Tibial nerve (tissue), 4 donors: ENCODE measurements around the gene SCD. TPM values are rescaled to one million over a fixed set of nuclear protein-coding genes. Genes with fewer than 3 reads are reported as not detected.
A peak's percentile ranks its signal among the peaks of the same experiment; 100 is the strongest.

Source experiments
- DNase-seq, 2 donors: peaks; one replicate each; pipeline ENCODE4 v3.0.0-alpha.2; 2019; ENCODE audit warnings: low spot score in 2 of 2
- H3K27ac ChIP-seq, 4 donors: fragments of 200-600 bp; sonication (generic) in 3 of 4; one replicate each; pipeline ENCODE4 v1.5.1; 2017 to 2019; ENCODE audit warnings: mild to moderate bottlenecking in 1 of 4
- H3K27me3 ChIP-seq, 2 donors: fragments of 200-600 bp; sonication (generic) in 1 of 2; one replicate each; pipeline versions ENCODE4 v1.5.1 to v1.6.0; 2017 to 2019
- H3K36me3 ChIP-seq, 3 donors: fragments of 200-600 bp; sonication (generic); one replicate each; pipeline ENCODE4 v1.5.1; 2018 to 2019
- H3K4me1 ChIP-seq, 4 donors: fragments of 200-600 bp; sonication (generic) in 3 of 4; one replicate each; pipeline ENCODE4 v1.5.1; 2017 to 2019
- H3K4me3 ChIP-seq, 4 donors: fragments of 200-600 bp; sonication (generic) in 3 of 4; one replicate each; pipeline ENCODE4 v1.5.1; 2017 to 2019; ENCODE audit warnings: mild to moderate bottlenecking in 1 of 4, moderate library complexity in 1 of 4
- H3K9me3 ChIP-seq, 4 donors: fragments of 200-600 bp; sonication (generic) in 3 of 4; one replicate each; pipeline ENCODE4 v1.5.1; 2017 to 2019
- CTCF ChIP-seq, 5 experiments: fragments of 200-600 bp in 3 of 5; fragments of 450-650 bp in 2 of 5; sonication (generic) in 3 of 5; IDR thresholded peaks; one replicate each; pipeline ENCODE4 v1.5.1; 2016 to 2019; ENCODE audit warnings: antibody characterized with exemption in 5 of 5, mild to moderate bottlenecking in 3 of 5, moderate library complexity in 2 of 5
- EP300 ChIP-seq, 2 donors: sonication (generic); formaldehyde crosslinking; IDR thresholded peaks; one replicate each; pipeline ENCODE4 v1.6.1; 2017; ENCODE audit warnings: antibody characterized with exemption in 2 of 2, mild to moderate bottlenecking in 1 of 2
- POLR2A ChIP-seq, 2 donors: fragments of 450-650 bp; IDR thresholded peaks; one replicate each; pipeline ENCODE4 v1.6.1; 2017; ENCODE audit warnings: antibody characterized with exemption in 2 of 2, mild to moderate bottlenecking in 2 of 2, moderate library complexity in 2 of 2
- WGBS, 2 donors: methylation state at CpG; one replicate each; pipeline ENCODE4 v1.1.5; 2018; 5-methylcytosine and 5-hydroxymethylcytosine counted together
- small RNA-seq: library from RNA; depleted of rRNA; stranded (forward); fragments of <200 nt; gene quantifications from one replicate; pipeline ENCODE3, GENCODE V24; 2016
- total RNA-seq, 4 donors: library from RNA; depleted of rRNA; stranded (reverse); fragments of >200 nt; gene quantifications; one replicate each; pipeline ENCODE4 v1.1.0, GENCODE V29; 2016

Gene SCD
- total RNA-seq, 4 donors from 2014 or later: 118 to 500 (median 249) TPM

GRCh38 chr10:100403734-100404133 lies 56.7 kb downstream of the SCD start:
- H3K27ac ChIP-seq: peak overlapping the region in 1 of 4 donors; percentile 29
- peaks cover 0 to 8% (median 0%) of the 10 kb centered on the region in 4 donors for H3K9me3 ChIP-seq
- WGBS, 2 donors: 75 to 80% methylated on average over 3 of the region's 3 CpGs
- peaks cover 0 to 23% (median 0%) of the 10 kb centered on the region in 3 donors for H3K36me3 ChIP-seq
- H3K4me1 ChIP-seq: no peaks in the 10 kb centered on the region
- no peak for TF ChIP-seq EP300 (IDR thresholded peaks at IDR 0.05)
- no peak for TF ChIP-seq POLR2A (IDR thresholded peaks at IDR 0.05)
- TF ChIP-seq CTCF (IDR thresholded peaks at IDR 0.05): no peak
- H3K4me3 ChIP-seq: no peak overlapping the region
- DNase-seq: no peak
- no peaks in the 10 kb centered on the region for H3K27me3 ChIP-seq

GRCh38 chr10:100413173-100413572 lies 66.1 kb downstream of the SCD start:
- WGBS, 2 donors: 39 to 57% methylated on average over 3 of the region's 3 CpGs
- TF ChIP-seq EP300 (IDR thresholded peaks at IDR 0.05) (peak in 1 of 2 donors; percentile 72), POLR2A (IDR thresholded peaks at IDR 0.05) (no peak), CTCF (IDR thresholded peaks at IDR 0.05) (peak in 1 of 5 experiments; percentile 20)
- H3K27me3 ChIP-seq: no peaks in the 10 kb centered on the region
- H3K4me1 ChIP-seq: peaks cover 0 to 7% (median 0%) of the 10 kb centered on the region in 4 donors
- H3K4me3 ChIP-seq: no peak overlapping the region
- DNase-seq: no peak
- peak overlapping the region; percentile 15 to 76 (median 56) for H3K27ac ChIP-seq
- peaks cover 0 to 4% (median 0%) of the 10 kb centered on the region in 4 donors for H3K9me3 ChIP-seq
- no peaks in the 10 kb centered on the region for H3K36me3 ChIP-seq

Small RNA genes lying within 50 kb of the gene (small RNA-seq; reads per million reads assigned to genes)
- not detected for gene RF00019

Other genes with a start within 250 kb of the SCD start
- gene ERLIN1, start 161.2 kb upstream of the SCD start, total RNA-seq: 10 to 100 TPM; 15.5 to 27.9 (median 25.0) TPM
- 10 to 100 TPM; 15.5 to 23.4 (median 19.4) TPM for gene CHUK, start 117.6 kb upstream of the SCD start, total RNA-seq
- gene CWF19L1, start 79.6 kb upstream of the SCD start, total RNA-seq: 10 to 100 TPM; 21.9 to 35.9 (median 26.1) TPM
- 10 to 100 TPM; 15.3 to 39.0 (median 26.6) TPM for gene BLOC1S2, start 60.6 kb upstream of the SCD start, total RNA-seq
- gene PKD2L1, start 17.0 kb upstream of the SCD start, total RNA-seq: under 1 TPM in 1 of 4 donors, not detected in 3; 0.42 TPM
- gene WNT8B, start 115.8 kb downstream of the SCD start, total RNA-seq: not detected
- gene SEC31B, start 172.6 kb downstream of the SCD start, total RNA-seq: 10 to 100 TPM; 12.7 to 24.9 (median 17.5) TPM
- gene NDUFB8, start 182.6 kb downstream of the SCD start, total RNA-seq: 100 to 1,000 TPM; 106 to 161 (median 132) TPM
- 10 to 100 TPM; 11.8 to 24.0 (median 13.6) TPM for gene HIF1AN, start 188.7 kb downstream of the SCD start, total RNA-seq